ENCODE results near the gene PSPC1. TPM values are rescaled to one million over a fixed set of nuclear protein-coding genes. Genes with fewer than 3 reads are reported as not detected.

PSPC1 gene
- polyA plus RNA-seq, 1 donor (not counting 4 experiments of a cell fraction or from before 2014, with no cell fraction given), result 38.0 TPM

DNA sequence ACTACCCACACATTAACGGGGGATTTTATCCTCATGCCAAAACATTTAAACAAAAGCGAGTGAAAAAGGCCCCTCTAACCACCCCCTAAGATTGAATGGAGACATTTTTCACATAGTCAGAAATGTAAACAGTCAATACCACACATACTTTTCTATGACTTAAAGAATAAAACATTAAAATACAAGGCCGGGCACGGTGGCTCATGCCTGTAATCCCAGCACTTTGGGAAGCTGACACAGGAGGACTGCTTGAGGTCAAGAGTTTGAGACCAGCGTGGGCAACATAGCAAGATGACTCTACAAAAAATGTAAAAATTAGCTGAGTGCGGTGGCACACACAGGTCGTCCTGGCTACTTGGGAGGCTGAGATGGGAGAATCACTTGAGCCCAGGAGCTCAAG, 102.0 kb downstream of the PSPC1 start:
- Histone ChIP-seq H3K9me3 (ENCODE audit: control insufficient read depth, low read depth, low read length) (no peaks in the 10 kb centered on the region), H3K9me1 (ENCODE audit: control insufficient read depth, extremely low read depth, insufficient read depth, low read length) (no peaks in the 10 kb centered on the region), H3K36me3 (ENCODE audit: control insufficient read depth in 2 of 2, extremely low read depth in 1 of 2, insufficient read depth in 2 of 2, low read length in 2 of 2) (peaks cover 0 to 6% of the 10 kb centered on the region in 2 experiments), H3K4me1 (ENCODE audit: control insufficient read depth, extremely low read depth, insufficient read depth, low read length) (no peaks in the 10 kb centered on the region), H2AFZ (ENCODE audit: control insufficient read depth, low read length) (no peak overlapping the region), H3K4me3 (ENCODE audit: control insufficient read depth in 2 of 3, extremely low read depth in 1 of 3, insufficient read depth in 2 of 3, low read depth in 1 of 3, low read length in 3 of 3) (no peak overlapping the region), H3K79me2 (ENCODE audit: control insufficient read depth, insufficient read depth, low read length) (no peaks in the 10 kb centered on the region), H3K9ac (ENCODE audit: control insufficient read depth, extremely low read depth, insufficient read depth, low read length) (no peak overlapping the region), H3K4me2 (ENCODE audit: control insufficient read depth, extremely low read depth, insufficient read depth, low read depth, low read length) (no peak overlapping the region), H3K27ac (ENCODE audit: control insufficient read depth, insufficient read depth, low read length) (no peak overlapping the region), H4K20me1 (ENCODE audit: control insufficient read depth, extremely low read depth, insufficient read depth, low read length) (no peaks in the 10 kb centered on the region), H3K27me3 (ENCODE audit: control insufficient read depth, extremely low read depth, insufficient read depth, low read length) (no peaks in the 10 kb centered on the region)
- FAIRE-seq (no peak), DNase-seq (ENCODE audit: low read depth, low spot score) (no peak)
- dilution Hi-C loops (cut with MboI; ENCODE audit: extremely low pct_ligation_motif_present, low sequenced_read_pairs), result no loop called here
- TF ChIP-seq, protein P1, sequence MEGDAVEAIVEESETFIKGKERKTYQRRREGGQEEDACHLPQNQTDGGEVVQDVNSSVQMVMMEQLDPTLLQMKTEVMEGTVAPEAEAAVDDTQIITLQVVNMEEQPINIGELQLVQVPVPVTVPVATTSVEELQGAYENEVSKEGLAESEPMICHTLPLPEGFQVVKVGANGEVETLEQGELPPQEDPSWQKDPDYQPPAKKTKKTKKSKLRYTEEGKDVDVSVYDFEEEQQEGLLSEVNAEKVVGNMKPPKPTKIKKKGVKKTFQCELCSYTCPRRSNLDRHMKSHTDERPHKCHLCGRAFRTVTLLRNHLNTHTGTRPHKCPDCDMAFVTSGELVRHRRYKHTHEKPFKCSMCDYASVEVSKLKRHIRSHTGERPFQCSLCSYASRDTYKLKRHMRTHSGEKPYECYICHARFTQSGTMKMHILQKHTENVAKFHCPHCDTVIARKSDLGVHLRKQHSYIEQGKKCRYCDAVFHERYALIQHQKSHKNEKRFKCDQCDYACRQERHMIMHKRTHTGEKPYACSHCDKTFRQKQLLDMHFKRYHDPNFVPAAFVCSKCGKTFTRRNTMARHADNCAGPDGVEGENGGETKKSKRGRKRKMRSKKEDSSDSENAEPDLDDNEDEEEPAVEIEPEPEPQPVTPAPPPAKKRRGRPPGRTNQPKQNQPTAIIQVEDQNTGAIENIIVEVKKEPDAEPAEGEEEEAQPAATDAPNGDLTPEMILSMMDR (optimal IDR thresholded peaks at IDR 0.05 in 1 of 3, IDR thresholded peaks at IDR 0.05 in 1 of 3, conservative IDR thresholded peaks at IDR 0.05 in 1 of 3; ENCODE audit: extremely low read depth in 1 of 3, insufficient read depth in 2 of 3, low read length in 3 of 3), result no peak
- TF ChIP-seq EZH2 (IDR thresholded peaks at IDR 0.05; ENCODE audit: low read length), result no peak

DNA sequence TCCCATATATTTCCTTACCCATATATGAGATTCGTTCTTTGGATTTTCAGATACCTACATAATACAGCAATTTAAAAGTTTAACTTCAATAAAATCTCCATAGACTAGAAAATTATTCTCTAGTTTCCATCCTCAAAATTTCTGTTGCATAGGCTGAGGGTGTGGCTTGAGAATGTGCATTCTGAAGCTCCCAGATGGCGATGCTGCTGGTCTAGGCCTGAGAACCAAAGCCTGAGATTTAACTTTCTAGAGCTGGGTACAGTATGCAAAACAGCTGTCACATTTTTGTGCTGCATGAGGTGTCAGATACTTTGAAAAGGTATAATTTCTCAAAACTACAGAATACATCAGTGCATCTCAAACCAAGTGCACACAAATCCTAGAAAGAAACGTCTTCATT, 106.6 kb downstream of the PSPC1 start:
- H3K4me2 ChIP-seq (ENCODE audit: control insufficient read depth, extremely low read depth, insufficient read depth, low read depth, low read length), result no peak overlapping the region
- TF ChIP-seq, protein P1 (optimal IDR thresholded peaks at IDR 0.05 in 1 of 3, IDR thresholded peaks at IDR 0.05 in 1 of 3, conservative IDR thresholded peaks at IDR 0.05 in 1 of 3; ENCODE audit: extremely low read depth in 1 of 3, insufficient read depth in 2 of 3, low read length in 3 of 3), result no peak
- no peak for FAIRE-seq
- no peaks in the 10 kb centered on the region for H3K9me1 ChIP-seq (ENCODE audit: control insufficient read depth, extremely low read depth, insufficient read depth, low read length)
- no peaks in the 10 kb centered on the region for H3K79me2 ChIP-seq (ENCODE audit: control insufficient read depth, insufficient read depth, low read length)
- no peaks in the 10 kb centered on the region for H3K9me3 ChIP-seq (ENCODE audit: control insufficient read depth, low read depth, low read length)
- H3K36me3 ChIP-seq (ENCODE audit: control insufficient read depth in 2 of 2, extremely low read depth in 1 of 2, insufficient read depth in 2 of 2, low read length in 2 of 2), result peaks cover 11 to 29% of the 10 kb centered on the region in 2 experiments
- dilution Hi-C loops (cut with MboI; ENCODE audit: extremely low pct_ligation_motif_present, low sequenced_read_pairs), result no loop called here
- H2AFZ ChIP-seq (ENCODE audit: control insufficient read depth, low read length), result no peak overlapping the region
- H3K4me1 ChIP-seq (ENCODE audit: control insufficient read depth, extremely low read depth, insufficient read depth, low read length), result no peaks in the 10 kb centered on the region
- no peaks in the 10 kb centered on the region for H3K27me3 ChIP-seq (ENCODE audit: control insufficient read depth, extremely low read depth, insufficient read depth, low read length)
- H3K9ac ChIP-seq (ENCODE audit: control insufficient read depth, extremely low read depth, insufficient read depth, low read length), result no peak overlapping the region
- no peak for DNase-seq (ENCODE audit: low read depth, low spot score)
- no peaks in the 10 kb centered on the region for H4K20me1 ChIP-seq (ENCODE audit: control insufficient read depth, extremely low read depth, insufficient read depth, low read length)
- no peak overlapping the region for H3K27ac ChIP-seq (ENCODE audit: control insufficient read depth, insufficient read depth, low read length)
- no peak overlapping the region for H3K4me3 ChIP-seq (ENCODE audit: control insufficient read depth in 2 of 3, extremely low read depth in 1 of 3, insufficient read depth in 2 of 3, low read depth in 1 of 3, low read length in 3 of 3)

Data from keratinocyte (primary cell).